PC-9 (cell line): Measurements from ENCODE around the gene URM1. TPM values are rescaled to one million over a fixed set of nuclear protein-coding genes. Genes with fewer than 3 reads are reported as not detected.

Experiments
- BruUV-seq: library from RNA; stranded (reverse); fragments of 400-500 nt; replicated peaks from 2 replicates; lab custom pipeline; 2021; lab: Mats Ljungman, UMichigan
- CTCF ChIA-PET: fragments of 300-600 bp; sonication (Branson Sonifier 250); formaldehyde crosslinking; loops from one replicate; lab custom pipeline; 2022; ENCODE audit warnings: antibody characterized with exemption; lab: Charles Lee
- POLR2A ChIA-PET: fragments of 300-600 bp; sonication (Branson Sonifier 250); formaldehyde crosslinking; loops from one replicate; lab custom pipeline; 2022; ENCODE audit warnings: antibody characterized with exemption; ENCODE audit not compliant: unreplicated experiment; lab: Charles Lee
- DNase-seq, 2 experiments: peaks; one replicate each; pipeline versions ENCODE4 v3.0.0 to v3.0.0-alpha.2; 2015 to 2022; ENCODE audit warnings: mixed read lengths in 1 of 2
- H2AFZ ChIP-seq: fragments of 200-600 bp; sonication (generic); 2 replicates; pipeline ENCODE4 v1.8.1; 2017; ENCODE audit warnings: antibody characterized with exemption
- H3F3A ChIP-seq: fragments of 200-600 bp; sonication (generic); 2 replicates; pipeline ENCODE4 v1.8.1; 2017; ENCODE audit warnings: antibody characterized with exemption, mild to moderate bottlenecking, low read depth; ENCODE audit not compliant: insufficient read depth
- H3K27ac ChIP-seq: fragments of 200-600 bp; sonication (generic); 2 replicates; pipeline ENCODE4 v1.6.1; 2016; ENCODE audit warnings: mixed run types
- H3K27me3 ChIP-seq: fragments of 200-600 bp; sonication (generic); 2 replicates; pipeline ENCODE4 v1.6.1; 2016; ENCODE audit warnings: low read depth, mixed run types; ENCODE audit not compliant: insufficient read depth
- H3K36me3 ChIP-seq: fragments of 200-600 bp; sonication (generic); 2 replicates; pipeline ENCODE4 v1.6.1; 2016; ENCODE audit warnings: low read depth, mixed run types
- H3K4me1 ChIP-seq: fragments of 200-600 bp; sonication (generic); replicated peaks from 2 replicates; pipeline ENCODE4 v1.6.1; 2016; ENCODE audit warnings: mixed run types; ENCODE audit not compliant: insufficient read depth
- H3K4me2 ChIP-seq: fragments of 200-600 bp; sonication (generic); 2 replicates; pipeline ENCODE4 v1.6.1; 2017; ENCODE audit warnings: mixed run types
- H3K4me3 ChIP-seq: fragments of 200-600 bp; sonication (generic); 2 replicates; pipeline ENCODE4 v1.6.1; 2016; ENCODE audit warnings: mixed run types
- H3K79me2 ChIP-seq: fragments of 200-600 bp; sonication (generic); 2 replicates; pipeline ENCODE4 v1.6.1; 2017; ENCODE audit warnings: low read depth, mixed run types
- H3K9me2 ChIP-seq: fragments of 200-600 bp; sonication (generic); 2 replicates; pipeline ENCODE4 v1.8.1; 2017; ENCODE audit warnings: mild to moderate bottlenecking; ENCODE audit not compliant: insufficient read depth
- H3K9me3 ChIP-seq: fragments of 200-600 bp; sonication (generic); 2 replicates; pipeline ENCODE4 v1.8.1; 2016; ENCODE audit warnings: low read depth; ENCODE audit not compliant: insufficient read depth
- H4K20me1 ChIP-seq: fragments of 200-600 bp; sonication (generic); 2 replicates; pipeline ENCODE4 v1.8.1; 2017; ENCODE audit not compliant: insufficient read depth
- EZH2 ChIP-seq: fragments of 200-600 bp; sonication (generic); IDR thresholded peaks from 2 replicates; pipeline ENCODE4 v1.8.0; 2017; ENCODE audit warnings: antibody characterized with exemption, low read depth
- intact Hi-C: fragments of 100-400 bp; cut with micrococcal nuclease; formaldehyde crosslinking; loops from one replicate; pipeline ENCODE4 v1.10.0; 2022; ENCODE audit not compliant: unreplicated experiment
- total RNA-seq: library from RNA; stranded (reverse); gene quantifications from 2 replicates; pipeline ENCODE4 v1.2.3, GENCODE V29; 2021
- TF ChIP-seq, protein P1 (sequence below): fragments of 200-600 bp; sonication (generic); conservative IDR thresholded peaks from 2 replicates; pipeline ENCODE4 v1.6.1; 2017; ENCODE audit warnings: mixed run types, antibody characterized with exemption, mild to moderate bottlenecking, moderate library complexity

The URM1 gene
- total RNA-seq, 1 experiment from 2014 or later, result 98.1 TPM

- DNase-seq, result no peak
- H3K36me3 ChIP-seq, result no peaks in the 10 kb centered on the region
- POLR2A ChIA-PET, result interaction anchor here (0.6 kb wide), 1 partner anchor 23 kb away, joined by 4 read pairs; no protein-coding TSS in a partner anchor
- no peak overlapping the region for H3K27ac ChIP-seq
- no peaks in the 10 kb centered on the region for H3K9me2 ChIP-seq
- no TSS peak for BruUV-seq
- TF ChIP-seq, protein P1, sequence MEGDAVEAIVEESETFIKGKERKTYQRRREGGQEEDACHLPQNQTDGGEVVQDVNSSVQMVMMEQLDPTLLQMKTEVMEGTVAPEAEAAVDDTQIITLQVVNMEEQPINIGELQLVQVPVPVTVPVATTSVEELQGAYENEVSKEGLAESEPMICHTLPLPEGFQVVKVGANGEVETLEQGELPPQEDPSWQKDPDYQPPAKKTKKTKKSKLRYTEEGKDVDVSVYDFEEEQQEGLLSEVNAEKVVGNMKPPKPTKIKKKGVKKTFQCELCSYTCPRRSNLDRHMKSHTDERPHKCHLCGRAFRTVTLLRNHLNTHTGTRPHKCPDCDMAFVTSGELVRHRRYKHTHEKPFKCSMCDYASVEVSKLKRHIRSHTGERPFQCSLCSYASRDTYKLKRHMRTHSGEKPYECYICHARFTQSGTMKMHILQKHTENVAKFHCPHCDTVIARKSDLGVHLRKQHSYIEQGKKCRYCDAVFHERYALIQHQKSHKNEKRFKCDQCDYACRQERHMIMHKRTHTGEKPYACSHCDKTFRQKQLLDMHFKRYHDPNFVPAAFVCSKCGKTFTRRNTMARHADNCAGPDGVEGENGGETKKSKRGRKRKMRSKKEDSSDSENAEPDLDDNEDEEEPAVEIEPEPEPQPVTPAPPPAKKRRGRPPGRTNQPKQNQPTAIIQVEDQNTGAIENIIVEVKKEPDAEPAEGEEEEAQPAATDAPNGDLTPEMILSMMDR, result no peak
- TF ChIP-seq EZH2, result no peak
- H3F3A ChIP-seq, result peaks cover 9% of the 10 kb centered on the region; the same call in 1 of the 2 replicates
- H3K79me2 ChIP-seq, result no peaks in the 10 kb centered on the region
- H3K9me3 ChIP-seq, result no peaks in the 10 kb centered on the region
- CTCF ChIA-PET, result interaction anchor here (0.6 to 0.7 kb wide), 2 partner anchors 25 to 36 kb away, joined by 3 to 6 read pairs; no protein-coding TSS in a partner anchor
- H3K4me1 ChIP-seq, result no peaks in the 10 kb centered on the region
- no peaks in the 10 kb centered on the region for H3K27me3 ChIP-seq
- intact Hi-C loops, result no loop called here
- H3K4me3 ChIP-seq, result no peak overlapping the region
- no peaks in the 10 kb centered on the region for H4K20me1 ChIP-seq
- H2AFZ ChIP-seq, result no peak overlapping the region
- H3K4me2 ChIP-seq, result no peak overlapping the region
Observed at GRCh38 chr9:128397831-128398230, 26.7 kb downstream of the URM1 start.

DNA sequence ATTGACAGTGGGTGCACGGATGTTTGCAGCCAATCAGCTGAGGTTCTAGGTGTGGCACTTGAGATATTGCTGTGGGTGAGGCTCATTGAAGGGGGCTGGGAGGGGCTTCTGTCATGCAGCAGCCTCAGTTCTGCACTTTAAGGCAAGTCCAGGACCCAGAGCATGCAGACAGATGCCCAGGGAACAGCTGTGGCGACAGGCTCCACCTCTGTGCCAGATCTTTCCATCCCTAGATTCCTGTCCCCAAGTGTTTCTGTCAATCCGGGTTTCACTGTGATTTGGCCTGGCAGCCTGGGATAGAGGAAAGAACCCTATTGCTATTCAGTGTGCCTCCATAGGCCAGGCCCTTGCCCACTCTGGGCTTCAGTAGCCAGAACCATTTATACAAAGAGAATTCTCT, 28.7 kb downstream of the URM1 start:
- CTCF ChIA-PET, result interaction anchor here (0.6 kb wide), 2 partner anchors 42 to 113 kb away, joined by 4 to 12 read pairs; no protein-coding TSS in a partner anchor
- intact Hi-C loops, result no loop called here
- no TSS peak for BruUV-seq
- TF ChIP-seq, protein P1, result no peak
- TF ChIP-seq EZH2, result no peak
- H3K9me2 ChIP-seq, result no peaks in the 10 kb centered on the region
- H2AFZ ChIP-seq, result no peak overlapping the region
- H3K4me1 ChIP-seq, result no peaks in the 10 kb centered on the region
- POLR2A ChIA-PET, result no interaction called here
- no peak overlapping the region for H3K4me3 ChIP-seq
- no peaks in the 10 kb centered on the region for H3K79me2 ChIP-seq
- H3K9me3 ChIP-seq, result no peaks in the 10 kb centered on the region
- 0 out of 2 replicates have a peak, but pooled peaks cover 3% of the 10 kb centered on the region for H3F3A ChIP-seq
- H3K36me3 ChIP-seq, result no peaks in the 10 kb centered on the region
- H3K4me2 ChIP-seq, result no peak overlapping the region
- no peak overlapping the region for H3K27ac ChIP-seq
- H3K27me3 ChIP-seq, result no peaks in the 10 kb centered on the region
- H4K20me1 ChIP-seq, result no peaks in the 10 kb centered on the region
- no peak for DNase-seq

- DNase-seq, result no peak
- H3K4me2 ChIP-seq, result no peak overlapping the region
Observed at GRCh38 chr9:128404560-128404959, 33.4 kb downstream of the URM1 start.

More at GRCh38 chr9:128404560-128404959, 33.4 kb downstream of the URM1 start:
- H3K4me1 ChIP-seq, result no peaks in the 10 kb centered on the region
- H3K4me3 ChIP-seq, result no peak overlapping the region
- H3K27ac ChIP-seq, result no peak overlapping the region
- no peaks in the 10 kb centered on the region for H4K20me1 ChIP-seq
- POLR2A ChIA-PET, result no interaction called here
- CTCF ChIA-PET, result no interaction called here
- no peak overlapping the region for H2AFZ ChIP-seq
- H3K79me2 ChIP-seq, result no peaks in the 10 kb centered on the region
- H3F3A ChIP-seq, result no peaks in the 10 kb centered on the region
- intact Hi-C loops, result no loop called here
- no peaks in the 10 kb centered on the region for H3K36me3 ChIP-seq
- H3K9me3 ChIP-seq, result no peaks in the 10 kb centered on the region
- TF ChIP-seq, protein P1, result no peak
- TF ChIP-seq EZH2, result no peak
- no peaks in the 10 kb centered on the region for H3K27me3 ChIP-seq
- H3K9me2 ChIP-seq, result no peaks in the 10 kb centered on the region
- no TSS peak for BruUV-seq
